Measurements from ENCODE around the gene SMU1.

The SMU1 gene

GRCh38 chr9:33102551-33103210 is 26.2 kb upstream of the SMU1 start:
- Histone ChIP-seq H3K9me3 (ENCODE audit: control insufficient read depth, insufficient read depth, low read depth, low read length) (no peaks in the 10 kb centered on the region), H3K27ac (ENCODE audit: extremely low read depth, low read depth, low read length) (no peak overlapping the region), H3K4me3 (ENCODE audit: low read depth, low read length) (no peak overlapping the region), H3K4me1 (ENCODE audit: control insufficient read depth, insufficient read depth, low read length) (no peaks in the 10 kb centered on the region), H3K36me3 (ENCODE audit: control insufficient read depth in 2 of 2, insufficient read depth in 1 of 2, low read length in 2 of 2) (no peaks in the 10 kb centered on the region)
- ChIA-PET POLR2A (interaction anchor here (0.8 to 1.0 kb wide), 2 partner anchors 58 to 64 kb away, joined by 3 to 6 read pairs; partner anchors contain the start of gene B4GALT1), CTCF (interaction anchor here (1.1 kb wide), 1 partner anchor 68 kb away, joined by 3 read pairs; no protein-coding TSS in a partner anchor)
- no peak for TF ChIP-seq ZNF292 (tag by site-specific recombination; IDR thresholded peaks at IDR 0.05; ENCODE audit: borderline replicate concordance, low read depth)
- TF ChIP-seq ZNF629 (tag by site-specific recombination; IDR thresholded peaks at IDR 0.05), result no peak
- no peak for TF ChIP-seq ZNF707 (tag by site-specific recombination; IDR thresholded peaks at IDR 0.05)
- no peak for TF ChIP-seq ZNF248 (tag by site-specific recombination; IDR thresholded peaks at IDR 0.05)
- no peak for TF ChIP-seq ZNF394 (tag by site-specific recombination; IDR thresholded peaks at IDR 0.05; ENCODE audit: borderline replicate concordance)
- no peak for TF ChIP-seq ZSCAN23 (tag by site-specific recombination; IDR thresholded peaks at IDR 0.05)
- TF ChIP-seq YY2 (tag by site-specific recombination; IDR thresholded peaks at IDR 0.05), result no peak
- TF ChIP-seq PRDM2 (tag by site-specific recombination; IDR thresholded peaks at IDR 0.05; ENCODE audit: borderline replicate concordance), result no peak
- no peak for TF ChIP-seq ZNF623 (tag by site-specific recombination; IDR thresholded peaks at IDR 0.05)
- no peak for TF ChIP-seq ZNF18 (tag by site-specific recombination; IDR thresholded peaks at IDR 0.05)
- TF ChIP-seq HOXA7 (CRISPR knock-in tag; IDR thresholded peaks at IDR 0.05; ENCODE audit: borderline replicate concordance), result no peak
- no peak for TF ChIP-seq GFI1B (tag by site-specific recombination; IDR thresholded peaks at IDR 0.05)
- TF ChIP-seq MZF1 (tag by site-specific recombination; IDR thresholded peaks at IDR 0.05; ENCODE audit: borderline replicate concordance), result no peak
- no peak for TF ChIP-seq ZNF560 (tag by site-specific recombination; IDR thresholded peaks at IDR 0.05; ENCODE audit: borderline replicate concordance)
- TF ChIP-seq IKZF3 (tag by site-specific recombination; IDR thresholded peaks at IDR 0.05), result no peak
- no peak for TF ChIP-seq ZNF777 (tag by site-specific recombination; IDR thresholded peaks at IDR 0.05; ENCODE audit: borderline replicate concordance)
- TF ChIP-seq ZNF624 (tag by site-specific recombination; IDR thresholded peaks at IDR 0.05), result no peak
